Lung (tissue), 12 donors: ENCODE measurements around the gene DYNLT2. TPM values are rescaled to one million over a fixed set of nuclear protein-coding genes. Genes with fewer than 3 reads are reported as not detected.

Experiments
- ATAC-seq: fragments of 200-7000 bp; cut with Tn5 transposase; one replicate; pipeline ENCODE4 v1.9.1; 2020; ENCODE audit warnings: moderate number of reproducible peaks; ENCODE audit not compliant: insufficient read depth, low FRiP score
- DNase-seq, 3 donors: peaks; one replicate each; pipeline ENCODE4 v3.0.0-alpha.2; 2013 to 2017
- H3K27ac ChIP-seq, 2 donors: one replicate each; pipeline ENCODE4 v1.5.1; 2013; ENCODE audit warnings: mild to moderate bottlenecking in 2 of 2, moderate library complexity in 2 of 2, control low read depth in 1 of 2, inconsistent platforms in 1 of 2, low read depth in 1 of 2, low read length in 1 of 2
- H3K27me3 ChIP-seq, 3 donors: one replicate each; pipeline ENCODE4 v1.5.1; 2013; ENCODE audit warnings: low read length in 2 of 3; ENCODE audit not compliant: control insufficient read depth in 3 of 3, insufficient read depth in 3 of 3
- H3K36me3 ChIP-seq, 4 donors: one replicate each; pipeline ENCODE4 v1.5.1; 2013; ENCODE audit warnings: low read length in 4 of 4, mild to moderate bottlenecking in 1 of 4, moderate library complexity in 1 of 4; ENCODE audit not compliant: control insufficient read depth in 4 of 4, insufficient read depth in 4 of 4
- H3K4me1 ChIP-seq, 5 donors: one replicate each; pipeline ENCODE4 v1.5.1; 2013; ENCODE audit warnings: low read length in 5 of 5, mild to moderate bottlenecking in 2 of 5, moderate library complexity in 1 of 5; ENCODE audit not compliant: control insufficient read depth in 5 of 5, insufficient read depth in 5 of 5
- H3K4me3 ChIP-seq: one replicate; pipeline ENCODE4 v1.5.1; 2013; ENCODE audit warnings: mild to moderate bottlenecking, control low read depth, moderate library complexity
- H3K9ac ChIP-seq, 2 donors: one replicate each; pipeline ENCODE4 v1.5.1; 2013; ENCODE audit warnings: low read length in 2 of 2, control low read depth in 1 of 2; ENCODE audit not compliant: insufficient read depth in 1 of 2
- H3K9me3 ChIP-seq, 4 donors: one replicate each; pipeline ENCODE4 v1.5.1; 2013; ENCODE audit warnings: low read length in 3 of 4, mild to moderate bottlenecking in 1 of 4, moderate library complexity in 1 of 4; ENCODE audit not compliant: control insufficient read depth in 4 of 4, insufficient read depth in 3 of 4
- WGBS, 2 donors: extraction: QIAGEN DNeasy Blood & Tissue Kit; methylation state at CpG; one replicate each; pipeline ENCODE4 v1.1.7; 2013; 5-methylcytosine and 5-hydroxymethylcytosine counted together
- polyA plus RNA-seq, 2 donors: library from polyadenylated mRNA; stranded (reverse); fragments of 200-250 nt; gene quantifications; one replicate each; pipeline ENCODE4 v1.2.1, GENCODE V29; 2013
- total RNA-seq, 2 donors: library from RNA; depleted of rRNA in 1 of 2; stranded (reverse); fragments of >200 nt in 1 of 2; gene quantifications; one replicate each; pipeline ENCODE4 v1.2.1, GENCODE V29; 2014 to 2021
- TF ChIP-seq, protein P1 (sequence below): IDR thresholded peaks from 2 replicates; pipeline ENCODE4 v1.5.1; 2012; ENCODE audit warnings: mild to moderate bottlenecking; ENCODE audit errors: control extremely low read depth, extremely low read depth
- donor health status: control.
- donor health status: control.
- donor health status: Bipolar disorder and iron deficiency.
- donor health status: healthy.
- donor health status: DM: yes; HTN: yes; CAD: no.

DYNLT2 gene
- total and polyA plus RNA-seq, 4 donors: 0.69 to 5.2 (median 2.4) TPM

DNA sequence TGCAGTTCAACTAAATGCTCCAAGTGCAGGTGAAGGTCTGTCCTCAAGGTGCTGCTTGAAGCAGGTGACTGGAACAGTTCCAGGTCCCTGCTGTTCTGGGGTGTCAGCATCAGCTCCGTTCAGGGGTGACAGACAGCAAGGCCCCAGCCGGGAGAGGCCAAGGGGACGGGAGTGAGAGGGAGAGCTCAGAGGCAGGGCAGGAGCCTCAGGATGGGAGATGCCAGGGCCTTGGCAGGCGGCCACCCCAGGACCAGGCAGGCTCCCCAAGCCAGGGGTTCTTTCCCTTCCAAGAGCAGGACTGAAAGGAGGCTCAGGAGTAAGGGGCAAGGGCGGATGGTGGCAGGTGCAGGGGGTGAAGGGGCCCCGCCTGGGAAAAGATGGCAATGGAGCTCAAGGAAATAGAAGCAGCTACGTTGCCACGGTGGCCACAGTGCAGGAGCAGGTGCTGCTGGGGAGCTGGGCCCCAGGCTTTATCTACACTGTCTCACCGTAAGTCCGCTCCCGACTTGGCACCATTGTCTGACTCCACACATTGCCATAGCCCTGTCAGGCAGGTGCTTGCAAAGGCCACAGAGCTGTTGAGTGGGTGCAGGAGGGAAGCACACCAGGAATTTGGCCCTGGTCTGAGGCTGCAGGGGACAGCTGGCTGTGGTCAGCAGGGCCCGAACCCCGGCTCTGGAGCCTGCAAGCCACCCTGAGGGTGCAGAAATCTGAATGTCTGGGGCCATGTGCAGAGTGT, 43.1 kb upstream of the DYNLT2 start:
- H3K4me3 ChIP-seq: no peak overlapping the region
- peaks cover 0 to 20% (median 17%) of the 10 kb centered on the region in 3 donors for H3K27me3 ChIP-seq
- H3K36me3 ChIP-seq: no peaks in the 10 kb centered on the region
- no peak for DNase-seq
- TF ChIP-seq, protein P1, sequence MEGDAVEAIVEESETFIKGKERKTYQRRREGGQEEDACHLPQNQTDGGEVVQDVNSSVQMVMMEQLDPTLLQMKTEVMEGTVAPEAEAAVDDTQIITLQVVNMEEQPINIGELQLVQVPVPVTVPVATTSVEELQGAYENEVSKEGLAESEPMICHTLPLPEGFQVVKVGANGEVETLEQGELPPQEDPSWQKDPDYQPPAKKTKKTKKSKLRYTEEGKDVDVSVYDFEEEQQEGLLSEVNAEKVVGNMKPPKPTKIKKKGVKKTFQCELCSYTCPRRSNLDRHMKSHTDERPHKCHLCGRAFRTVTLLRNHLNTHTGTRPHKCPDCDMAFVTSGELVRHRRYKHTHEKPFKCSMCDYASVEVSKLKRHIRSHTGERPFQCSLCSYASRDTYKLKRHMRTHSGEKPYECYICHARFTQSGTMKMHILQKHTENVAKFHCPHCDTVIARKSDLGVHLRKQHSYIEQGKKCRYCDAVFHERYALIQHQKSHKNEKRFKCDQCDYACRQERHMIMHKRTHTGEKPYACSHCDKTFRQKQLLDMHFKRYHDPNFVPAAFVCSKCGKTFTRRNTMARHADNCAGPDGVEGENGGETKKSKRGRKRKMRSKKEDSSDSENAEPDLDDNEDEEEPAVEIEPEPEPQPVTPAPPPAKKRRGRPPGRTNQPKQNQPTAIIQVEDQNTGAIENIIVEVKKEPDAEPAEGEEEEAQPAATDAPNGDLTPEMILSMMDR: no peak
- H3K9ac ChIP-seq: no peak overlapping the region
- H3K4me1 ChIP-seq: peaks cover 0 to 16% (median 2%) of the 10 kb centered on the region in 5 donors
- WGBS, 2 donors: 77 to 78% methylated on average over 13 of the region's 13 CpGs
- ATAC-seq: no peak
- H3K27ac ChIP-seq: no peak overlapping the region
- H3K9me3 ChIP-seq: no peaks in the 10 kb centered on the region

DNA sequence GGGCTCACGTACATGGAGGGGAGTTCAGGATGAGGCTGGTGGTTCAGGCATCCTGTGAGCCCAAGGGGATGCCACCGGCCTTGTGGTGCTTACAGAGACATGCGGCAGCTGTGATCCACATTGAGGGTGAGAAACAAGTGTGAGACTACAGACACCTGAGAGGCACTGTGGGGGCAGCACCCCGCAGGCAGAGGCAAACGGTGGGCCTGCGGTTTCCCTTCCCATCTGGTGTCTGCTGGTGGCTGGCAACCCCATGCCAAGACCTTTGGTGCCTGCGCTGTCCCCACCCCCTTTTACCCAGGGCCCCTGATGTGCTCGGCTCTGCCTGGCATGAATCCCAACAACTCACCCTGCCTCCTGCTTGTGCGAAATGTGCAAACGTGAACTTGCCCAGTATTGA, 42.0 kb upstream of the DYNLT2 start:
- H3K9me3 ChIP-seq: no peaks in the 10 kb centered on the region
- no peak overlapping the region for H3K4me3 ChIP-seq
- WGBS, 2 donors: 82 to 83% methylated on average over 10 of the region's 10 CpGs
- TF ChIP-seq, protein P1: no peak
- DNase-seq (no peak), ATAC-seq (no peak)
- no peaks in the 10 kb centered on the region for H3K36me3 ChIP-seq
- no peak overlapping the region for H3K27ac ChIP-seq
- peaks cover 0 to 27% (median 26%) of the 10 kb centered on the region in 3 donors for H3K27me3 ChIP-seq
- no peak overlapping the region for H3K9ac ChIP-seq
- H3K4me1 ChIP-seq: peaks cover 0 to 17% (median 2%) of the 10 kb centered on the region in 5 donors

DNA sequence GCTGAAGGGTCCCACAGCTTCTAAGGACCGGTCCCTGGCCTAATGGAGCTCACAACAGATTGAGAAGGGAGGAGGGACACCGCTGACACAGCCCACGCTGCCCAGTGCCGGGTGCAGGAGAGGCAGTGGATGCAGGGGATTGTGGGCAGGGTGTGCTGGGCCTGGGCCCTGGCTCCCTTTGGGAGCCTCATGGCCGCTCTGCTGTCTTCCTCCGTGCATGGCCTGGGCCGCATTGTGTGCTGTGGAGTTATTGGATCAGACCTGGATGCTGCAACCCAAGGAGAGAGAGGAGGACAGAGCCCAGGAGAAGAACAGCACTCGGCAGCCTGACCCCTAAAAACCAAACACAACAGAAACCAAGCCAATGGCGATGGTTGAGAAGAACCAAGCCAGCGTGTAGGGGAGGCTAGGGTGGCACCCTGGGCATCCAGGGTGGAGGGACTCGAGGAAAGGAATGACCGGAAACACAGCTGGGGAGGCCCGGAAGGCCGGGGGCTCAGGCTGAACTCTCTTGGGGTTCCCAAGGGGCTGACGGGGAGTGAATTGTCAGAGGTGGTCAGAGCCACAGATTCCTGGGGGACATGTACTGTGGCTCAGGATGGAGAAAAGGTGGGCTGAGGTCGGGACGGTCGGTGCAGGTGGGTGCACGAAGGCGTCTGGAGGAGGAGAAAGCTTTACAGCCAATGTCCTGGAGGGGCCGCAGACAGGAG, 41.1 kb upstream of the DYNLT2 start:
- no peak overlapping the region for H3K9ac ChIP-seq
- no peak for DNase-seq
- no peak overlapping the region for H3K4me3 ChIP-seq
- peaks cover 0 to 17% (median 2%) of the 10 kb centered on the region in 5 donors for H3K4me1 ChIP-seq
- H3K27ac ChIP-seq: no peak overlapping the region
- 94% methylated on average over 21 of the region's 21 CpGs for WGBS, 2 donors
- H3K27me3 ChIP-seq: peaks cover 0 to 26% (median 22%) of the 10 kb centered on the region in 3 donors
- no peaks in the 10 kb centered on the region for H3K36me3 ChIP-seq
- no peak for ATAC-seq
- TF ChIP-seq, protein P1: no peak
- H3K9me3 ChIP-seq: no peaks in the 10 kb centered on the region
